T-helper 1 cell treated with Interleukin-12 subunit alpha and Interleukin-12 subunit beta and Interleukin-4 antibody, amounts not matched to agents 30 ng/mL and 1 ng/mL, for 36 hours (primary cell): ENCODE data around the gene CUEDC2. TPM values are rescaled to one million over a fixed set of nuclear protein-coding genes. Genes with fewer than 3 reads are reported as not detected.
"Not testable (repeated sequence)": the region's sequence is repeated elsewhere in the genome, so short reads cannot be mapped to it uniquely, and the experiment has no call there.

ENCODE experiments used
- intact Hi-C: fragments of 100-400 bp; cut with micrococcal nuclease; formaldehyde crosslinking; loops from one replicate; pipeline ENCODE4 v1.15.1; 2024
- total RNA-seq: library from RNA; stranded (reverse); gene quantifications from 2 replicates; pipeline ENCODE4 v1.2.3, GENCODE V29; 2022

CUEDC2 gene
- total RNA-seq, 1 donor from 2014 or later = 65.3 TPM

GRCh38 chr10:102454662-102455487, 22.5 kb upstream of the CUEDC2 start:
- intact Hi-C loops = not testable (repeated sequence)

- intact Hi-C loops = loop anchor here (1.0 kb wide), 1 partner anchor 26 kb away; no protein-coding TSS in a partner anchor
Observed at GRCh38 chr10:102453502-102453901, 21.1 kb upstream of the CUEDC2 start.

- intact Hi-C loops = loop anchor here (1.0 kb wide), 1 partner anchor 26 kb away; no protein-coding TSS in a partner anchor
Observed at GRCh38 chr10:102452672-102453340, 20.4 kb upstream of the CUEDC2 start.

GRCh38 chr10:102451105-102451969, 19.0 kb upstream of the CUEDC2 start, which contains the start of gene C10orf95:
Gene C10orf95, minus strand, starts transcription at chr10:102451543. Its CDS starts 450 bp downstream, at chr10:102451093.
- intact Hi-C loops = no loop called here

GRCh38 chr10:102450374-102451104, 18.2 kb upstream of the CUEDC2 start:
- intact Hi-C loops = loop anchor here (1.0 kb wide), 2 partner anchors 29 to 298 kb away; partner anchors contain the start of gene NOLC1

- intact Hi-C loops = loop anchor here (1.0 kb wide), 2 partner anchors 29 to 298 kb away; partner anchors contain the start of gene NOLC1
Observed at GRCh38 chr10:102450124-102450373, 17.7 kb upstream of the CUEDC2 start.

GRCh38 chr10:102449321-102450123, 17.1 kb upstream of the CUEDC2 start:
- intact Hi-C loops = loop anchor here (1.0 to 5.0 kb wide), 10 partner anchors 12 to 617 kb away; partner anchors contain the start of genes ACTR1A, CUEDC2, GBF1 and NFKB2

- intact Hi-C loops = loop anchor here (5.0 kb wide), 1 partner anchor 613 kb away; no protein-coding TSS in a partner anchor
Observed at GRCh38 chr10:102444851-102445250, 12.5 kb upstream of the CUEDC2 start.

GRCh38 chr10:102438374-102438773, 6.0 kb upstream of the CUEDC2 start:
- intact Hi-C loops = loop anchor here (10.0 kb wide), 1 partner anchor 206 kb away; the partner anchor contains the start of gene TRIM8

GRCh38 chr10:102437515-102437914, 5.1 kb upstream of the CUEDC2 start:
- intact Hi-C loops = loop anchor here (10.0 kb wide), 1 partner anchor 207 kb away; the partner anchor contains the start of gene TRIM8

GRCh38 chr10:102436312-102436711, 3.9 kb upstream of the CUEDC2 start:
- intact Hi-C loops = loop anchor here (10.0 kb wide), 1 partner anchor 208 kb away; the partner anchor contains the start of gene TRIM8

GRCh38 chr10:102435529-102436233, 3.3 kb upstream of the CUEDC2 start:
- intact Hi-C loops = loop anchor here (10.0 kb wide), 1 partner anchor 209 kb away; the partner anchor contains the start of gene TRIM8

GRCh38 chr10:102435133-102435497, 2.7 kb upstream of the CUEDC2 start:
- intact Hi-C loops = loop anchor here (10.0 kb wide), 1 partner anchor 210 kb away; the partner anchor contains the start of gene TRIM8

GRCh38 chr10:102434394-102435132, 2.2 kb upstream of the CUEDC2 start:
- intact Hi-C loops = loop anchor here (5.0 to 10.0 kb wide), 4 partner anchors 210 to 758 kb away; partner anchors contain the start of genes ARL3, NT5C2, SFXN2 and TRIM8

- intact Hi-C loops = loop anchor here (5.0 to 10.0 kb wide), 4 partner anchors 211 to 759 kb away; partner anchors contain the start of genes ARL3, NT5C2, SFXN2 and TRIM8
Observed at GRCh38 chr10:102433619-102434046, 1.3 kb upstream of the CUEDC2 start.

- intact Hi-C loops = loop anchor here (1.0 to 10.0 kb wide), 14 partner anchors 10 to 965 kb away; partner anchors contain the start of genes ACTR1A, ARL3, ATP5MK and GBF1
Observed at GRCh38 chr10:102431452-102432124, 786 bp downstream of the CUEDC2 start.

GRCh38 chr10:102429468-102429867, 2.9 kb downstream of the CUEDC2 start:
- intact Hi-C loops = loop anchor here (10.0 kb wide), 1 partner anchor 365 kb away; the partner anchor contains the start of gene HPS6
